NCI-H2196 (cell line): ENCODE data around the gene MNT.

ENCODE experiments used
- DNase-seq: peaks from one replicate; lab custom pipeline; 2025; ENCODE audit not compliant: unreplicated experiment; lab: John Stamatoyannopoulos, UW

Gene MNT

DNA sequence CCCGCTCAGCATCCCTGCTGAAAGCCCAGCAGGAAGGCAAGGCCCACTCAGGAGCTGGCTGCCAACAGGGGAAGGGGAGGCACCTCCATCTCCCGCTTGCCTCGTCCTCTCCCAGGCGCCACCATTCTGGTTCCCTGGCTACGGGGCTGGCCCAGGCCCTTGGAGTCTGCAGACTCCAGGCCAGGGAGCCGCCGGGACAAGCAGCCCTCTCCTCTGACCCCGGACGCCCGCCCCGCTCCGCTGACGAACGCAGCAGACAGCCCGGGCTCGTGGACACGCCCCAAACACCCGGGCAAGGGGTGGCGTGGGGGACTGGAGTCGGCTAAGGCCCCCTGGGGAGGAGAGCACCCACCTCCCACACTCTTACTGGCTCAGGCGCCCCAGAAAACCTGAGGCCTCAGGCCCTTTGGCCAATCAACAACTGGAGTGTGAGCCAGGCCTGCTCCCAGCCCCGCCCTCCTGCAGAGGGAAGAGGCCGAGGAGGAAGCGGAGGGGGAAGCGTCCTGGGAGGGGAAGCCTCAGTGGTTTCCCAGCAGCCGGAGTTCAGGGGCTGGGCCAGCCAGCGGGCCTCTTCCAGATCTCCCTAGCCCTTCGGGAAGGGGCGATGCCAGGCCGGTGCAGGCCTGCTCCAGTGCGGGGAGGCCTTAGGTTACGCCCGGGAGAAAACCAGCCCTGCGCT, 4.2 kb downstream of the MNT start:
- peak; percentile 84 for DNase-seq

GRCh38 chr17:2396192-2396567, 4.7 kb downstream of the MNT start:
- peak; percentile 2 for DNase-seq

DNA sequence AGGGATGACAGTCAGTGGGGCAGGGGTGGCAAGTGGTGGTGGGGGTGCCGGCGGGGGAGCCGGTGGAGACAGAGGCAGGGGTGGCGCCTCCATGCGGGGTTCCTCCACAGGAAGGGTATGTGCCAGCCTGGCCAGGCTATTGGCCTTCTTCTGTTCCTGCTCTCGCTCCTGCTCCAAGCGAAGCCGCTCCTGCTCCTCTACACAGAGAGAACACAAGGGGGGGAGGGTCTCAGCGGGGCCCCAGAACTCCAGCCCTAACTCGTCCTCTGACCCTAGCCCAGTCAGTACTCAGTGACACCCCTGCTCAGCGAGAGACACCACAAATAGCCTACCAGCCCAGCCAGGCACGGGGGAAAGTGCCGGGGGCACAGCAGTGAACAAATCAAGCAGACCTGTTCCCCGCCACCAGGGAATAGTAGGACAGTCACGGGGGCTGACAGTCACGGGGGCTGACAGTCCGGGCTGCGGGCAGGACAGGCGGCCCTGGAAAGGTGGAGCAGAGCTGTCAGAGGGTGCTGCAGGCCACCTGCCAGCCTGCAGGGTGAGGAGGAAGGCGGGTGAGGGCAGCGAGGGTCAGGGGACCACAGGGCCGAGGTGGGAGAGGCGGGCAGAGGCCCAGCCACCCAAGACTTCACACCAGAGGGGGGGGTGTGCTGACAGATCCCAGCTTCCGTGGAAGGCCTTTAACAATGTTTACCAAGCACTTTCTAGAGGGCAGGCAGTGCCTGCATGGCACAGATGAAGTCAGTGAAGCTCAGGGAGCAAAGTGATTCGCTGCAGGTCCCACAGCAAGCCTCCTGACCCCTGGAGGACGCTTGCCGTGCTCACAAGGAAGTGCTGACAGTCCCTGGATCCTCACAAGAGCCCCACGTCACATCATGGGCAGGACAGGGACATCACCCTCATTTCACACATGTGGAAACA, 5.3 kb downstream of the MNT start:
- peak; percentile 4 for DNase-seq

DNA sequence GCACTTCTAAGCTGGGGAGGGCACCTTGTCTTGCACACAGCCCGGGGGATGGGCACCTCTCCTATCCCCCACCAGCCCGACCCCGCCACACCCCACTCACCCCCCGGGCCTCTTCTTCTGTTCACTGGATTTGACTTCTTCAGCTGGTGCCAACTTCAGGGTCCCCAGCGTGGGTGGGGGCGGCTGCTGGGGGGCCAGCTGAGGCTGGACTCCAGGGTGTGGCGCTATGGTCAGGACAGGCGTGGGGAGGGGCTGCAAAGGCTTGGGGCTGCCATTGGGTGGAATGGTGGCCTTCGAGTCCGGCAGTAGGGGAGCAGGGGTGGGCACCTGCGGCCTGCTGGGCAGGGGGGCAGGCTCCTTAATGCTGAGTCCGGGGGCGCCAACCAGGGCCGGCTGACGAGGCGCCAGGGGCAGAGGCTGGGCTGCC, 6.1 kb downstream of the MNT start:
- no peak for DNase-seq

- DNase-seq, result no peak
Measured at GRCh38 chr17:2393954-2394749, 6.7 kb downstream of the MNT start.

DNA sequence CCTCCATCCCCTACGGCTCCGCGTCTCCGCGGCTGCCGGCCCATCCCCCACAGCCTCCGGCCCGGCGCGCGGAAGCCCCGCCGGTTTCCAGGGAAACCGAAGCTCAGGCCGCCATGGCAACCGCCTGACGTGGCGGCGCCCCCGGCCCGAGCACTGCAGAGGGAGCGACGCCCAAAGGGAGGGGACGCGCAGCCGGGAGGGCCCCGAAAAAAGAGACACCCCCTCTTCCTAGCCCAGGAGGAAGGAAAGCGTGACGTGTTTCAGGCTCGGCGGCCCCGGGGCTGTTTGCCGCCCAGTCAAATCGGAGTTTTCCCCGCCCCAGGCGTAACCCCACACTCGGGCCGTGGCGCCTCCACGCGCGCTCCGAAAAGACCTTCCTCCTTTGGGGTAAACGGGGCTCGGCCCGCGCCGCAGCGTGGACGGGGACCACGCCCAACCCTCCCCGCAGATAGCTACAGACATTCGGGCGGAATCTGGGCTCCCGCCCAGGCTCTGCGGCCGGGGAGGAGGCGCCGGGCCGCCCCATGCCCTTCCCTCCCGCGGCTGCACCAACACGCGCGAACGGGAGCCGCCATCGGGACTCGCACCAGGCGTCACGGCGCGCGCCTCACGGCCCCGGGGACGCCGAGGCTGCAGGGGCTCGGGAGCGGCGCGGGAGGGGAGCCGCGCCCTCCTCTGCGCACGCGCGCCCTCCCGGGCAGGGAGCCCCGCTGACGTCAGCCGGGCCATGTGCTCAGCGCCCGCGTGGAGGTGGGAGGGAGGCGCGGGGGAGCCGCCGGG, 7.5 kb downstream of the MNT start:
- DNase-seq, result peak; percentile 80

DNA sequence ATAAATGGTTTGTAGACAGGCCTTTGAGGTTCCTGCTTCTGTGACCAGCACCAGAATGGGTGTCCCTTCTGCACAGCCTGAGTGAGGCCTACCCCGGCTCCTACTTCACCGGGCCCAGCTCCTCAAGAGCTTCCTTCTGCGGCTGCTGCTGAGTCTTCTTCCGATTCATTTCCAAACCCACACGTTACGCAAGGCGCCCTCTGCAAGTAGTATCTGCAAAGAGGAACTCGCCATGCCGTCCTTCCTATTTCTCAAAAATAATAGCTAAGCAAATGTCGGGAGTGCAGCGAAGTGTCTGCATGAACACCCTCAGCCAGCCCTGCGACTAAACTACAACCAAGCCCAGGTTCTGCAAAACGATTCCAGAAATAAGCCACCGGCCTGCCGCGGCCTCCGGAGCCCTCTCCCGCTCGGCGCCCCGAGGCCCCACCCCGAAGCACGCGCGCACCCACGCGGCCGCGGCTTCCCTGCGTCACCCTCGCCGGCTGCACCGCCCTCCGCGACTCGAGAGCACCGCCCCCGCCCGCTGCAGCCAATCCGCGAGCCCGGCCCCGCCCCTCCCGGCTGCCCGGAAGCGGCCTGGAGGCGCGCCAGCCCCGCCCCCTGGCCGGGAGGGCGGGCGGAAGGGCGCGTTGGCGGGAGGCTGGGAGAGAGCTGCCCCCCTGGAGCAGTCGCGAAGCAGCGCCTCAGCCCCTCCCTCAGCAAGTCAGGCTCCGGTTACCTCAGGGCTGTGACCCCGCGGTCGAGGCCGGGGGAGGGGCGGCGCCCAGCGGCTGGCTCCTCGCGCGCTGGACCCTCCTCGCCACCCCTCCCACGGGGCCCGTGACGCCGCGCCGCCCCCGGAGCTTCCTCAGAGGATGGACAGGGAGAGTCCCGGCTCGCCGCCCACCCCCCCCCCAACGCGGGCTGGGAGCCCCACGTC, 8.3 kb downstream of the MNT start:
- DNase-seq, result peak; percentile 83

DNA sequence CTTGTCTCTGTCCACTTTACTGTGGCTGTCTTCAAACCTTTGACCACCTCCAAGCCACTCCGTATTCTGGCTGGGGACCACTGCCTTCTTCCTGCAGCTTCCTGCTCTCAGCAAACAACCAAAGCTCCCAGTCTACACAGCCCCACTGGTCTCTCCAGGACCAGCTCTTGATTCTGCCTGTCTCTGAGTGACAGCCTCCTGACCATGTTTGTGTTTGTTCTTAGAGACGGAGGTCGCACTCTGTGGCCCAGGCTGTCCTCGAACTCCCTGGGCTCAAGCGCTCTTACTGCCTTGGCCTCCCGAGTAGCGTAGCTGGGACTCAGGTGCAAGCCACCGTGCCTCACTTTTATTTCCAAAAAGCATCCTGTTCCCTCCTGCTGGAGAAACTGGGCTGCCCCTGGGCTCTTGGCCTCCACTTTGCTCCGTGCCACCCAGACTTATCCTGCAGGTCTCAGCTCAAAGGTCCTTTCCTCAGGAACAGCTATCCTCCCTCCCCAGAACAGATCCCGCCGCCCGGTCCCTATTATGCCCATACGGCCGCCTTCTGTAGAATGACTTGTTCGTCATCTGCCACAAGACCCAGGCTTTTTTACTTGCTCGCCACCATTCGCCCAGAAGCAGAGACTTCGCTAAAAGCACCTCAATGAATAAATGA, 9.1 kb downstream of the MNT start:
- no peak for DNase-seq

DNA sequence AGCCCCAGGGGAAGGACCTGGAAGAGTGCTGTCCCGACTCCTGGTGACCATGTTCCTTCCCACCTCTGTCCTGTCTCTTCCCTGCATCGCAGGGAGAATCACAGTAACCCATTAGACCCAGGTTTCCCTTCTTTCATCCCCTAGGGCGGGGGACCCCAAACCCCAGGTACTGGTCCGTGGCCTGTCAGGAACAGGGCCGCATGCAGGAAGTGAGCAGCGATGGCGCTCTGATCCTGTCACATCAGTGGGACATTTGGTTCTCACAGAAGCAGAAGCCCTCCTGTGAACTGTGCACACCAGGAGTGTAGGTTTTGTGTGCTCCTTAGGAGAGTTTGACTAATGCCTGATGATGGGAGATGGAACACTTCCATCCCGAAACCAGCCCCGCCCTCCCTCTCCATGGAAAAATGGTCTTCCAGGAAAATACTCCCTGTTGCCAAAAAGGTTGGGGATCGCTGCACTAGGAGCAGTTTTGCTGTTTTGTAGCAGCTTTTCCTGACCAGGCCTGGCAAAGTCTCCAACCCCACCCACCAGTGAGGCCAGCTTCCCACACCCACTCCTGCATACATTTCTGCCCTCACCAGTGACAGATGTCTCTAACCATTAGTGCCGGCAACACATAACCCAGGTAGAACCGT, 10.5 kb downstream of the MNT start:
- DNase-seq, result no peak

DNA sequence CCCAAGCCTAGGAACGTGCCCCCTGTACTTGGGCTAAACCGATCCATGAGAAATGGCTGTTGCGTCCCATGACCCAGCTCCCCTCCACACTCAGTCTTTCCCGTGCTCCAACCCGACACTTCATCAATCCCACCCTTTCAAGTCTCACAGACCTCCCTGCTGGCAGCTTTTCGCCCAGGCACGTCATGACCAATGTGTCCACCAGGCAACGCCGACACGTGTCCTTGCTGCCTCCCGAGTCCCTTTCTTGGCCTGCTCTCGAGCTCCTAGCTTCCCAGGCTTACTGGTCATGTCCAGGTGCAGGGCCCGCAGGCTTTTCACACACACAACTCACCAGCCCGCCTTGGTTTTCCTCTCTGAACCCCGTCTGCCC, 12.2 kb downstream of the MNT start:
- DNase-seq, result no peak

DNA sequence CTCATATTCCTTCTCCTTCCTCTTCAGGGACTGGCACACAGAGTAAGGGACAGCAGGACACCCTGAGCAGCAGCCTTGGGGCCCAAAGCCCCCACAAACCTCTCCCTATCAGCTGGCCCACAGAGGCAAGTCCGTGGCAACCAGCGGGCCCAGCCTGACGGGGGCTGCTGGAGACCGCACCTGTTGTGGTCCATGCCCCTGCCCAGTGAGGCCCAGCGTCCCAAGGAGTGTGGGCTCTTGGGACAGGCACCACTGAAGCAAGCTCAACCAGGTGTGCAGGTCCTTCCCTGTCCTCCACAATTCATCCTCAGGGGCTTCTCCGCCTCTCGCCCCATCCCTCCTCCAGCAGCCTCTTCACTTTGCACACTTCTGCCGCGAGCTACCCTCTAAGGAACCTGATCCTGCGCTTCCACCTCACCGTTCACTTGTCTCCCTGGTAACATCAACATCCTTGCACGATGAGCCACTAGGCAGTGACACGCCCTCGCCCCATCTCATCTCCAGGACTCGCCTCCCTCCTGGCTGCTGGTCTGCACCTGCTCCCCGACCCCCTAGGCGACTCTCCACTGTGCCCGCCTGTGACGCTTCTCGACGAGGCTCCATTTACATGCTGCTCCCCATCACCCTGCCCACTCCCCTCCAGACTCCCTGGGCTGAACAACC, 12.7 kb downstream of the MNT start:
- DNase-seq, result no peak

- no peak for DNase-seq
Measured at GRCh38 chr17:2387086-2388019, 13.5 kb downstream of the MNT start.

GRCh38 chr17:2386400-2387085, 14.3 kb downstream of the MNT start:
- DNase-seq, result no peak

- no peak for DNase-seq
Measured at GRCh38 chr17:2385240-2386210, 15.3 kb downstream of the MNT start.

DNA sequence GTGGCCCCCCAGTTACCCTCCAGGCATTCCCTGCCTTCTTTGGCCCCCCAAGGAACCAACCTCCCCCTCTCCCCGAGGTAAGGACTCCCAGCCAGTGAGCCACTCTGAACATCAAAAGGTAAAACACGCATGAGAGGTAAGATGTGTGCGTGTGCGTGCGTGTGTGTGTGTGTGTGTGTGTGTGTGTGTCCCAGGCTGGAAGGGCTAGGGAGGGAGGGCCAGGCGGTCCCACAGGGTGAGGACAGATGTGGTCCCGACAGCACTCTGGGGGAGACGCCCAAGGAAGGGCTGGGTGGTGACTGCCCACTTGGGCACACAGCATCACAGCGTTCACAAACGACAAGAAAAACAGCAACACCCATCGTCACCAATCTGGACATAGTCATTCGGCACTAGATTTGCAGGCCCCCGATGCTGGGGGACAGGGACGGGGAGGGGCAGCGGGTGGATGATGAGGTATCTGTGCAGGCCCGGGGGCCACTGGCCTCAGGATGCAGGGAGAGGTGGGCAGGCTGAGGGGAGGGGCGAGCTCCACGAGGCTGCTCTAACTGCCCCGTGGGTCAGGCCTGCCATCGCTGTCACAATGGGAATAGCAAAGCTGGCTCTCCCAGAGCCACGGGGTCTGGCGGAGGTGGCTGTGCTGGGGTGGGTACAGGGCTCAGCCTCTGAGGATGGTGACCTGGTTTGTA, 16.3 kb downstream of the MNT start:
- DNase-seq, result no peak
